GM12875 (cell line): ENCODE results near the gene MAP1B.

ENCODE experiments used
- H3K4me3 ChIP-seq: one replicate; pipeline ENCODE4 v1.5.1; 2011; ENCODE audit warnings: low read depth, low read length, control low read depth
- CTCF ChIP-seq: IDR thresholded peaks from 2 replicates; pipeline ENCODE4 v1.5.1; 2011; ENCODE audit warnings: low read depth, mild to moderate bottlenecking, control low read depth, inconsistent platforms, low read length, moderate library complexity, borderline replicate concordance; ENCODE audit not compliant: insufficient read depth

Gene MAP1B

GRCh38 chr5:72206994-72207393 lies 99.7 kb downstream of the MAP1B start:
- H3K4me3 ChIP-seq = no peak overlapping the region
- TF ChIP-seq CTCF = no peak

- no peak for TF ChIP-seq CTCF
- no peak overlapping the region for H3K4me3 ChIP-seq
These were observed 101.2 kb downstream of the MAP1B start for GRCh38 chr5:72208324-72208926.

- H3K4me3 ChIP-seq = no peak overlapping the region
- TF ChIP-seq CTCF = no peak
These were observed 102.2 kb downstream of the MAP1B start for GRCh38 chr5:72209147-72210115.

- H3K4me3 ChIP-seq = no peak overlapping the region
- TF ChIP-seq CTCF = no peak
These were observed 103.8 kb downstream of the MAP1B start for GRCh38 chr5:72210888-72211678.

- H3K4me3 ChIP-seq = no peak overlapping the region
- no peak for TF ChIP-seq CTCF
These were observed 104.9 kb downstream of the MAP1B start for GRCh38 chr5:72212171-72212570.

- H3K4me3 ChIP-seq = no peak overlapping the region
- no peak for TF ChIP-seq CTCF
These were observed 106.2 kb downstream of the MAP1B start for GRCh38 chr5:72213482-72213881.
